SK-N-SH treated with all-trans-retinoic acid at 6 μM for 48 hours (cell line): Measurements from ENCODE around the gene AKR1B1.

ENCODE experiments used
- ATAC-seq: fragments of 200-7000 bp; cut with Tn5 transposase; 3 replicates; pipeline ENCODE4 v1.9.1; 2020; ENCODE audit warnings: mild to moderate bottlenecking, moderate library complexity
- ARNTL ChIP-seq: fragments of 450-650 bp; formaldehyde crosslinking; IDR thresholded peaks from 2 replicates; pipeline ENCODE4 v1.5.0; 2020; ENCODE audit warnings: low read depth, mild to moderate bottlenecking, moderate library complexity, borderline replicate concordance
- BACH2 ChIP-seq: fragments of 250-450 bp; sonication (Bioruptor Pico); IDR thresholded peaks from 2 replicates; pipeline ENCODE4 v1.9.0; 2021; ENCODE audit warnings: mild to moderate bottlenecking, borderline replicate concordance
- CREB5 ChIP-seq: fragments of 250-450 bp; sonication (Bioruptor Pico); IDR thresholded peaks from 2 replicates; pipeline ENCODE4 v1.5.1; 2020; ENCODE audit warnings: low read depth, mild to moderate bottlenecking, moderate library complexity
- CSDC2 ChIP-seq: fragments of 250-450 bp; sonication (Bioruptor Pico); IDR thresholded peaks from 2 replicates; pipeline ENCODE4 v1.5.0; 2020; ENCODE audit warnings: mild to moderate bottlenecking, moderate library complexity
- CSRNP3 ChIP-seq: fragments of 250-450 bp; sonication (Bioruptor Pico); IDR thresholded peaks from 2 replicates; pipeline ENCODE4 v1.5.1; 2021; ENCODE audit warnings: mild to moderate bottlenecking, moderate library complexity
- ESRRG ChIP-seq: fragments of 250-450 bp; sonication (Bioruptor Pico); IDR thresholded peaks from 2 replicates; pipeline ENCODE4 v1.6.1; 2021; ENCODE audit warnings: mild to moderate bottlenecking
- GLIS3 ChIP-seq: fragments of 250-450 bp; sonication (Bioruptor Pico); IDR thresholded peaks from 2 replicates; pipeline ENCODE4 v1.5.0; 2020; ENCODE audit warnings: mild to moderate bottlenecking, moderate library complexity
- ISL1 ChIP-seq: fragments of 250-450 bp; sonication (Bioruptor Pico); IDR thresholded peaks from 2 replicates; pipeline ENCODE4 v2.1.2; 2022; ENCODE audit warnings: mild to moderate bottlenecking, moderate library complexity
- OSR1 ChIP-seq: fragments of 250-450 bp; sonication (Bioruptor Pico); IDR thresholded peaks from 2 replicates; pipeline ENCODE4 v1.8.0; 2022; ENCODE audit warnings: moderate library complexity, mild to moderate bottlenecking, inconsistent platforms
- PATZ1 ChIP-seq: fragments of 250-450 bp; sonication (Bioruptor Pico); IDR thresholded peaks from 2 replicates; pipeline ENCODE4 v1.8.0; 2020; ENCODE audit warnings: mild to moderate bottlenecking, moderate library complexity, borderline replicate concordance
- POU6F1 ChIP-seq: fragments of 250-450 bp; sonication (Bioruptor Pico); IDR thresholded peaks from 2 replicates; pipeline ENCODE4 v1.8.0; 2021; ENCODE audit warnings: low read depth, mild to moderate bottlenecking, moderate library complexity, borderline replicate concordance
- PPARA ChIP-seq: fragments of 250-450 bp; sonication (Bioruptor Pico); IDR thresholded peaks from 2 replicates; pipeline ENCODE4 v1.5.0; 2020; ENCODE audit warnings: mild to moderate bottlenecking, borderline replicate concordance
- RARB ChIP-seq: fragments of 250-450 bp; sonication (Bioruptor Pico); IDR thresholded peaks from 2 replicates; pipeline ENCODE4 v1.8.0; 2021; ENCODE audit warnings: mild to moderate bottlenecking, moderate library complexity
- SNAI2 ChIP-seq: fragments of 250-450 bp; sonication (Bioruptor Pico); IDR thresholded peaks from 2 replicates; pipeline ENCODE4 v1.5.0; 2020; ENCODE audit warnings: mild to moderate bottlenecking, moderate library complexity
- TCF4 ChIP-seq: fragments of 250-450 bp; sonication (Bioruptor Pico); IDR thresholded peaks from 2 replicates; pipeline ENCODE4 v1.8.0; 2021; ENCODE audit warnings: mild to moderate bottlenecking, moderate library complexity, borderline replicate concordance
- TOX ChIP-seq: fragments of 250-450 bp; sonication (Bioruptor Pico); IDR thresholded peaks from 2 replicates; pipeline ENCODE4 v1.8.0; 2021; ENCODE audit warnings: mild to moderate bottlenecking, moderate library complexity, borderline replicate concordance
- TSHZ2 ChIP-seq: fragments of 250-450 bp; sonication (Bioruptor Pico); IDR thresholded peaks from 2 replicates; pipeline ENCODE4 v1.5.0; 2020; ENCODE audit warnings: mild to moderate bottlenecking, moderate library complexity
- ZFP3 ChIP-seq: fragments of 250-450 bp; sonication (Bioruptor Pico); IDR thresholded peaks from 2 replicates; pipeline ENCODE4 v1.5.0; 2020; ENCODE audit warnings: mild to moderate bottlenecking, moderate library complexity
- ZFP30 ChIP-seq: fragments of 450-650 bp; formaldehyde crosslinking; IDR thresholded peaks from 2 replicates; pipeline ENCODE4 v1.5.0; 2022; ENCODE audit warnings: mild to moderate bottlenecking, moderate library complexity
- ZNF565 ChIP-seq: fragments of 450-650 bp; formaldehyde crosslinking; conservative IDR thresholded peaks from 2 replicates; pipeline ENCODE4 v1.5.0; 2020; ENCODE audit warnings: low read depth, mild to moderate bottlenecking, moderate library complexity
- ZNF70 ChIP-seq: fragments of 450-650 bp; formaldehyde crosslinking; IDR thresholded peaks from 2 replicates; pipeline ENCODE4 v1.5.0; 2020; ENCODE audit warnings: mild to moderate bottlenecking, moderate library complexity
- ZNF8 ChIP-seq: fragments of 450-650 bp; formaldehyde crosslinking; IDR thresholded peaks from 2 replicates; pipeline ENCODE4 v1.5.0; 2020; ENCODE audit warnings: mild to moderate bottlenecking, moderate library complexity

Gene AKR1B1

GRCh38 chr7:134420424-134421125 lies 38.3 kb downstream of the AKR1B1 start:
- ATAC-seq: peak; percentile 91
- TF ChIP-seq ESRRG (CRISPR knock-in tag): no peak
- no peak for TF ChIP-seq CREB5
- no peak for TF ChIP-seq ZNF8 (CRISPR knock-in tag)
- no peak for TF ChIP-seq ZFP30 (CRISPR knock-in tag)
- TF ChIP-seq RARB: no peak
- no peak for TF ChIP-seq PPARA (CRISPR knock-in tag)
- TF ChIP-seq ARNTL (CRISPR knock-in tag): no peak
- TF ChIP-seq SNAI2: no peak
- TF ChIP-seq ZNF565 (CRISPR knock-in tag): no peak
- TF ChIP-seq OSR1: no peak
- TF ChIP-seq TOX (CRISPR knock-in tag): no peak
- no peak for TF ChIP-seq BACH2 (CRISPR knock-in tag)
- no peak for TF ChIP-seq TCF4
- TF ChIP-seq ZFP3 (CRISPR knock-in tag): no peak

- ATAC-seq: no peak
- TF ChIP-seq ISL1 (no peak), TOX (CRISPR knock-in tag) (no peak), ZFP3 (CRISPR knock-in tag) (no peak), CSRNP3 (CRISPR knock-in tag) (no peak), ESRRG (CRISPR knock-in tag) (no peak), TSHZ2 (no peak), CSDC2 (CRISPR knock-in tag) (no peak), BACH2 (CRISPR knock-in tag) (no peak), SNAI2 (no peak), TCF4 (no peak), RARB (no peak), ZNF70 (CRISPR knock-in tag) (no peak), ARNTL (CRISPR knock-in tag) (no peak)
Observed at GRCh38 chr7:134419875-134420274, 39.0 kb downstream of the AKR1B1 start.

GRCh38 chr7:134419085-134419484 lies 39.8 kb downstream of the AKR1B1 start:
- TF ChIP-seq RARB (no peak), ESRRG (CRISPR knock-in tag) (no peak), GLIS3 (CRISPR knock-in tag) (no peak), ARNTL (CRISPR knock-in tag) (no peak), CSDC2 (CRISPR knock-in tag) (no peak), CREB5 (no peak), SNAI2 (no peak), TSHZ2 (no peak), BACH2 (CRISPR knock-in tag) (no peak), ZFP3 (CRISPR knock-in tag) (no peak), OSR1 (no peak), ISL1 (no peak), ZNF70 (CRISPR knock-in tag) (no peak), PATZ1 (CRISPR knock-in tag) (no peak), PPARA (CRISPR knock-in tag) (no peak), ZNF8 (CRISPR knock-in tag) (no peak), ZNF565 (CRISPR knock-in tag) (no peak), TCF4 (no peak), POU6F1 (CRISPR knock-in tag) (no peak)
- TF ChIP-seq, all 23 proteins: peak for 0
- ATAC-seq: no peak
